Fibroblast of skin of back (primary cell): Measurements from ENCODE around the gene BLID.

Experiments used
- DNase-seq: peaks from one replicate; pipeline ENCODE4 v3.0.0-alpha.2; 2013

Gene BLID

GRCh38 chr11:122104341-122104740, 11.7 kb downstream of the BLID start:
- peak; percentile 38 for DNase-seq

- DNase-seq, result no peak
Observed at GRCh38 chr11:122103726-122104125, 12.3 kb downstream of the BLID start.

- peak; percentile 69 for DNase-seq
Observed at GRCh38 chr11:122103321-122103720, 12.7 kb downstream of the BLID start.

- peak; percentile 61 for DNase-seq
Observed at GRCh38 chr11:122102426-122102825, 13.6 kb downstream of the BLID start.

- DNase-seq, result peak; percentile 89
Observed at GRCh38 chr11:122101625-122102291, 14.3 kb downstream of the BLID start.

GRCh38 chr11:122100756-122101080, 15.3 kb downstream of the BLID start:
- DNase-seq, result peak; percentile 75

GRCh38 chr11:122100037-122100755, 15.8 kb downstream of the BLID start:
- DNase-seq, result peak; percentile 75

GRCh38 chr11:122099374-122100036, 16.5 kb downstream of the BLID start:
- DNase-seq, result peak; percentile 50

GRCh38 chr11:122098261-122098980, 17.6 kb downstream of the BLID start:
- no peak for DNase-seq

GRCh38 chr11:122097419-122098001, 18.5 kb downstream of the BLID start:
- DNase-seq, result peak; percentile 49

GRCh38 chr11:122096272-122097112, 19.5 kb downstream of the BLID start:
- DNase-seq, result no peak

GRCh38 chr11:122095681-122096262, 20.2 kb downstream of the BLID start:
- DNase-seq, result peak; percentile 56

- DNase-seq, result no peak
Observed at GRCh38 chr11:122094836-122095235, 21.2 kb downstream of the BLID start.

- peak; percentile 70 for DNase-seq
Observed at GRCh38 chr11:122093731-122094275, 22.2 kb downstream of the BLID start.

GRCh38 chr11:122091835-122092234, 24.2 kb downstream of the BLID start:
- DNase-seq, result peak; percentile 71

GRCh38 chr11:122089111-122089510, 26.9 kb downstream of the BLID start:
- DNase-seq, result peak; percentile 35

GRCh38 chr11:122085712-122086111, 30.3 kb downstream of the BLID start:
- no peak for DNase-seq

- peak; percentile 98 for DNase-seq
Observed at GRCh38 chr11:122085264-122085663, 30.8 kb downstream of the BLID start.

- peak; percentile 73 for DNase-seq
Observed at GRCh38 chr11:122082205-122082604, 33.8 kb downstream of the BLID start.

GRCh38 chr11:122081073-122081472, 34.9 kb downstream of the BLID start:
- no peak for DNase-seq

GRCh38 chr11:122077459-122077858, 38.6 kb downstream of the BLID start:
- DNase-seq, result no peak
